Raji (cell line): Measurements from ENCODE around the gene KAZN.

Experiments
- POLR2A ChIP-seq: IDR thresholded peaks from 2 replicates; pipeline ENCODE4 v1.6.1; 2011; ENCODE audit warnings: low read depth, low read length, control low read depth; ENCODE audit not compliant: insufficient read depth

The KAZN gene

GRCh38 chr1:14600405-14601112 is 2.1 kb downstream of the KAZN start:
- no peak for TF ChIP-seq POLR2A

GRCh38 chr1:14602136-14602535 is 3.7 kb downstream of the KAZN start:
- TF ChIP-seq POLR2A = no peak

GRCh38 chr1:14603645-14604044 is 5.2 kb downstream of the KAZN start:
- no peak for TF ChIP-seq POLR2A

GRCh38 chr1:14604414-14604813 is 5.9 kb downstream of the KAZN start:
- no peak for TF ChIP-seq POLR2A

GRCh38 chr1:14605945-14606344 is 7.5 kb downstream of the KAZN start:
- TF ChIP-seq POLR2A = no peak

GRCh38 chr1:14606632-14607031 is 8.1 kb downstream of the KAZN start:
- TF ChIP-seq POLR2A = no peak

GRCh38 chr1:14607295-14607694 is 8.8 kb downstream of the KAZN start:
- no peak for TF ChIP-seq POLR2A

GRCh38 chr1:14608308-14608707 is 9.8 kb downstream of the KAZN start:
- TF ChIP-seq POLR2A = no peak

- no peak for TF ChIP-seq POLR2A
Measured at GRCh38 chr1:14610761-14611160, 12.3 kb downstream of the KAZN start.

GRCh38 chr1:14611792-14612191 is 13.3 kb downstream of the KAZN start:
- TF ChIP-seq POLR2A = no peak

GRCh38 chr1:14612256-14612655 is 13.8 kb downstream of the KAZN start:
- no peak for TF ChIP-seq POLR2A

GRCh38 chr1:14613926-14614325 is 15.4 kb downstream of the KAZN start:
- no peak for TF ChIP-seq POLR2A

- no peak for TF ChIP-seq POLR2A
Measured at GRCh38 chr1:14614341-14614740, 15.9 kb downstream of the KAZN start.

- no peak for TF ChIP-seq POLR2A
Measured at GRCh38 chr1:14615549-14616218, 17.2 kb downstream of the KAZN start.

GRCh38 chr1:14616632-14617396 is 18.3 kb downstream of the KAZN start:
- no peak for TF ChIP-seq POLR2A

GRCh38 chr1:14617791-14618190 is 19.3 kb downstream of the KAZN start:
- no peak for TF ChIP-seq POLR2A
